Omental fat pad (tissue), 4 donors: ENCODE measurements around the gene NQO1. TPM values are rescaled to one million over a fixed set of nuclear protein-coding genes. Genes with fewer than 3 reads are reported as not detected.

Experiments
- ATAC-seq: fragments of 150-250 bp; one replicate; pipeline ENCODE4 v1.9.1; 2016; ENCODE audit warnings: mild to moderate bottlenecking, moderate library complexity; ENCODE audit not compliant: low FRiP score
- DNase-seq: peaks from one replicate; pipeline ENCODE4 v3.0.0-alpha.2; 2019; ENCODE audit warnings: low spot score
- CTCF ChIP-seq, 3 donors: fragments of 450-650 bp; IDR thresholded peaks; one replicate each; pipeline ENCODE4 v1.5.1; 2016 to 2017; ENCODE audit warnings: antibody characterized with exemption in 3 of 3, mild to moderate bottlenecking in 3 of 3, moderate library complexity in 2 of 3
- total RNA-seq, 4 donors: library from RNA; depleted of rRNA; stranded (reverse); fragments of >200 nt; gene quantifications; one replicate each; pipeline ENCODE4 v1.1.0, GENCODE V29; 2016

Gene NQO1
- 100 to 1,000 TPM; 150 to 377 (median 226) TPM for total RNA-seq

- peak; percentile 96 for ATAC-seq
Observed at GRCh38 chr16:69726313-69727060, at the start of gene NQO1. Gene NQO1, minus strand, starts transcription at chr16:69726560. Its CDS starts 121 bp downstream, at chr16:69726439.

GRCh38 chr16:69775563-69775962 is 49.2 kb upstream of the NQO1 start:
- ATAC-seq, result no peak
- no peak for TF ChIP-seq CTCF (IDR thresholded peaks at IDR 0.05)

More at GRCh38 chr16:69726313-69727060, at the start of gene NQO1:
- no peak for TF ChIP-seq CTCF (IDR thresholded peaks at IDR 0.05)
- DNase-seq, result peak; percentile 91

GRCh38 chr16:69773260-69773947 is 47.0 kb upstream of the NQO1 start:
- no peak for TF ChIP-seq CTCF (IDR thresholded peaks at IDR 0.05)
- ATAC-seq (no peak), DNase-seq (no peak)

More at GRCh38 chr16:69775563-69775962, 49.2 kb upstream of the NQO1 start:
- DNase-seq, result no peak

GRCh38 chr16:69771651-69771967 is 45.2 kb upstream of the NQO1 start:
- TF ChIP-seq CTCF (IDR thresholded peaks at IDR 0.05), result no peak
- DNase-seq, result no peak
- no peak for ATAC-seq

GRCh38 chr16:69769404-69769803 is 43.0 kb upstream of the NQO1 start:
- TF ChIP-seq CTCF (IDR thresholded peaks at IDR 0.05), result no peak
- no peak for ATAC-seq
- DNase-seq, result no peak

GRCh38 chr16:69768666-69769065 is 42.3 kb upstream of the NQO1 start:
- ATAC-seq, result no peak
- DNase-seq, result no peak
- TF ChIP-seq CTCF (IDR thresholded peaks at IDR 0.05), result no peak
